Skeletal muscle satellite cell (primary cell): ENCODE measurements around the gene ATP8A2.
A peak's percentile ranks its signal among the peaks of the same experiment; 100 is the strongest.

Experiments used
- H3K27me3 ChIP-seq: 2 replicates; pipeline ENCODE4 v1.7.0; 2013; ENCODE audit warnings: low read length; ENCODE audit not compliant: control insufficient read depth, insufficient read depth
- H3K36me3 ChIP-seq: 2 replicates; pipeline ENCODE4 v1.7.0; 2013; ENCODE audit warnings: mild to moderate bottlenecking, control low read depth, low read length; ENCODE audit not compliant: insufficient read depth
- H3K4me1 ChIP-seq: 2 replicates; pipeline ENCODE4 v1.7.0; 2013; ENCODE audit warnings: low read length; ENCODE audit not compliant: control insufficient read depth, insufficient read depth
- H3K4me2 ChIP-seq: 2 replicates; pipeline ENCODE4 v1.7.0; 2013; ENCODE audit warnings: mild to moderate bottlenecking, low read length
- H3K4me3 ChIP-seq: 2 replicates; pipeline ENCODE4 v1.7.0; 2013; ENCODE audit warnings: low read length
- H3K9ac ChIP-seq: 2 replicates; pipeline ENCODE4 v1.7.0; 2013; ENCODE audit warnings: mild to moderate bottlenecking, low read depth, low read length, moderate library complexity
- H3K9me3 ChIP-seq: replicated peaks from 2 replicates; pipeline ENCODE4 v1.7.0; 2013; ENCODE audit warnings: mild to moderate bottlenecking, control low read depth, low read length

Gene ATP8A2

DNA sequence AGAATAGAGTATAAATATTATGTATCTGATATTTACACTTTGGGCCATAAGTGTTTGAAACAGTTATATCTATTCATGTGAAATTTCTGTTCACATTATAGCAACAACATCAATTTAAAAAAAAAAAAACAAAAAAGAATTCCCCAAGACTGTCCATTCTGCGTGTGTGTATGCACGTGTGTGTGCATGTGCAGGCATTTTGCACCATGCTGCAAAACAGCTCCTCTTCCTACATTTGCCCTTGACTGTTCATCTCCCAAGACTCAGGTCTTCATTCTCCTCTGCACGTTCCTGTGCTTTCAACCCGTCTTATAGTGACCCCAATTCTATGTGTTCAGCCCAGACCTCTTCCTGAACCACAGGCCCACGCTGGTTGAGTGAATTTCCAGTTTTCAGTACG is 530.7 kb downstream of the ATP8A2 start:
- Histone ChIP-seq H3K36me3 (no peaks in the 10 kb centered on the region), H3K4me3 (no peak overlapping the region), H3K27me3 (no peaks in the 10 kb centered on the region), H3K4me2 (peak overlapping the region; percentile 42), H3K9me3 (no peaks in the 10 kb centered on the region), H3K9ac (no peak overlapping the region), H3K4me1 (peaks cover 11% of the 10 kb centered on the region)

- Histone ChIP-seq H3K36me3 (no peaks in the 10 kb centered on the region), H3K4me2 (peak overlapping the region; percentile 42), H3K9ac (no peak overlapping the region), H3K4me3 (no peak overlapping the region), H3K4me1 (peaks cover 11% of the 10 kb centered on the region), H3K9me3 (no peaks in the 10 kb centered on the region), H3K27me3 (no peaks in the 10 kb centered on the region)
Measured at GRCh38 chr13:25902891-25903341, 531.1 kb downstream of the ATP8A2 start.

GRCh38 chr13:25904830-25905229 is 533.1 kb downstream of the ATP8A2 start:
- Histone ChIP-seq H3K4me3 (no peak overlapping the region), H3K9me3 (no peaks in the 10 kb centered on the region), H3K4me2 (no peak overlapping the region), H3K36me3 (no peaks in the 10 kb centered on the region), H3K4me1 (peaks cover 11% of the 10 kb centered on the region), H3K9ac (no peak overlapping the region), H3K27me3 (no peaks in the 10 kb centered on the region)

DNA sequence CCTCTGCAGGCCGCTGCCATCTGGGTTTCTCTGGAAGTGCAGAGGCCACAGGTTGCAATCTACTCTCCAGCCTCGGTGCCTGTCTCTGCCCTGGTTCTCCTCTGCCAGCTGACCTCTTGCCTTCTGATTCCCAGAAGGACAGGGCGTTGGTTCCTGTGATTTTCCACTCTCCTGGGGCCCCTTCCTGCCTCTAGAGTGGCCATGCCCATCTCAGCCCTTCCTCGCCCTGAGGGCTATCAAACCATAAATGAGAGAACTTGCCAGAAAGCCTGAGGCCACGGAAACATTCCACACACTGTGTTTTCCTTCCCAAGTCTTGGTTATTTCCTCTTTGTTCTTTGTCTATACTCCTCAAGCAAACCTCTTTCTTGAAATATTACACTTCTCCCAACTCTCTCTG is 533.8 kb downstream of the ATP8A2 start:
- Histone ChIP-seq H3K4me2 (no peak overlapping the region), H3K4me3 (no peak overlapping the region), H3K9me3 (no peaks in the 10 kb centered on the region), H3K9ac (no peak overlapping the region), H3K36me3 (no peaks in the 10 kb centered on the region), H3K4me1 (peaks cover 11% of the 10 kb centered on the region), H3K27me3 (no peaks in the 10 kb centered on the region)

DNA sequence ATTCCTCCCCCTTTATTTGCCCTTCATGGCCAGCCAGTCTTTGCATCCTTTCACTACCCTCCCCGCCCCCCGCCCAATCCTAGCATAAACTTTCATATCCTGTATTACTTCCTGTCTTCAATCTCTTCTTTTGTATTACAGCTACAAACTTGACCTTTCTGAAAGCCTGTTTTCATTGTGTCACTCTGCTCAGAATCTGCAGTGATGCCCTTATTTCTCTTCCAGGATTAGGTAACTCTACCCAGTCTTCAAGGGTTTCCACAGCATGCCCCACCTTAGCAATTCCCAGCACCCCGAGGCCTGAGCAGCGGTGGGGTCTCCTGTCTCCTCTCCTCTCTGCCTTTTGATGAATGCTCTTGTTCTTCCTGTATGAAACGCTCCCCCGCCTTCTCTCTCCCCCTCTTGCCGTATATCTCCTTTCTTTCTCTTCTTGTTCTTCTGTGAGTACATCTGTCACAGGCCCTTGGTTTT is 534.5 kb downstream of the ATP8A2 start:
- Histone ChIP-seq H3K36me3 (no peaks in the 10 kb centered on the region), H3K4me3 (no peak overlapping the region), H3K9ac (no peak overlapping the region), H3K4me1 (peaks cover 8% of the 10 kb centered on the region), H3K27me3 (no peaks in the 10 kb centered on the region), H3K4me2 (no peak overlapping the region), H3K9me3 (no peaks in the 10 kb centered on the region)

DNA sequence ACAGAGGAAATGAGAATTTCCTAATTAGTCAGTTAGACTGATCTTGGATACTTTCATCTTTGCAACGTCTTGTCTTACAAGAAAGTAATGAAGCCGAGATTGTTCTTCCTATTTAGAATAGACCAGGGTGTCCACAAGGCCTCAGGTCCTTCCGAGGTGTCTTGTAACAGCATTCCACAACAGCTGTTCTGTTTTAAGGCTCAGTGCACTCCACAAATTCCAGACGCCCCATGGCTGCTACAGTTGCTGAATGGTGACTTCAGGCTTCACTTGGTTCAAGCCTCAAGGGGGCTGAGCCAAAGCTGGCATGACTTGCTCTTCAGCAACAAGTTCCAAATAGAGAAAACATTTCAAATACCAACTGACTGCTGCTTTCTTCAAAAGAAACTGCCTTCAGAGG is 536.6 kb downstream of the ATP8A2 start:
- Histone ChIP-seq H3K27me3 (no peaks in the 10 kb centered on the region), H3K9me3 (no peaks in the 10 kb centered on the region), H3K4me2 (no peak overlapping the region), H3K36me3 (no peaks in the 10 kb centered on the region), H3K9ac (no peak overlapping the region), H3K4me3 (no peak overlapping the region), H3K4me1 (no peaks in the 10 kb centered on the region)

GRCh38 chr13:25910243-25910642 is 538.5 kb downstream of the ATP8A2 start:
- Histone ChIP-seq H3K27me3 (no peaks in the 10 kb centered on the region), H3K4me1 (no peaks in the 10 kb centered on the region), H3K9me3 (no peaks in the 10 kb centered on the region), H3K4me3 (no peak overlapping the region), H3K9ac (no peak overlapping the region), H3K4me2 (no peak overlapping the region), H3K36me3 (no peaks in the 10 kb centered on the region)

DNA sequence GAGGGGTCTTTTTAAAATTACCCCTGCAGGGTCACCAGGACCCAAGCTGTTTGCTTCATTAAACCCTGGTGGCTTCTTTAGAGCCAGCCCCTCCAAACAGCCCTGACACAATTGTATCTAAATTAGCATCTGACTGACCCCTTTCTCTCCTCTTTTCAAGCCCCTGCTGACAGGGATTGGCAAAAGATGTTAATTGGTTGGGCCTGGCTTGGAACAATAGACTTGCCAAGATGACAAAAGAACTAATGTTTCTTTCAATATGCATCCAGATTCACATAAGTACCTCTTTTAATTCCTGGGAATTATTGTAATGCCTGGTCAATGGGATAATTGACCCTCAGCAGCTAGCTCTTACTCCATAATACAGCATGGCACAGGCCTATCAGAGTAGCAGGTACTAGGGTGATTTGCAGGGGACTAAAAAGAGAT is 539.2 kb downstream of the ATP8A2 start:
- H3K9ac ChIP-seq: no peak overlapping the region
- H3K9me3 ChIP-seq: no peaks in the 10 kb centered on the region
- no peak overlapping the region for H3K4me2 ChIP-seq
- H3K36me3 ChIP-seq: no peaks in the 10 kb centered on the region
- H3K4me1 ChIP-seq: no peaks in the 10 kb centered on the region
- H3K4me3 ChIP-seq: no peak overlapping the region
- no peaks in the 10 kb centered on the region for H3K27me3 ChIP-seq

GRCh38 chr13:25912961-25913360 is 541.2 kb downstream of the ATP8A2 start:
- Histone ChIP-seq H3K27me3 (no peaks in the 10 kb centered on the region), H3K4me2 (no peak overlapping the region), H3K4me3 (no peak overlapping the region), H3K4me1 (no peaks in the 10 kb centered on the region), H3K9me3 (no peaks in the 10 kb centered on the region), H3K36me3 (no peaks in the 10 kb centered on the region), H3K9ac (no peak overlapping the region)

GRCh38 chr13:25915840-25916518 is 544.2 kb downstream of the ATP8A2 start:
- H3K4me1 ChIP-seq: no peaks in the 10 kb centered on the region
- H3K27me3 ChIP-seq: no peaks in the 10 kb centered on the region
- H3K9me3 ChIP-seq: no peaks in the 10 kb centered on the region
- H3K4me3 ChIP-seq: no peak overlapping the region
- no peak overlapping the region for H3K9ac ChIP-seq
- H3K4me2 ChIP-seq: no peak overlapping the region
- H3K36me3 ChIP-seq: no peaks in the 10 kb centered on the region

- Histone ChIP-seq H3K4me3 (no peak overlapping the region), H3K4me1 (peaks cover 20% of the 10 kb centered on the region), H3K36me3 (no peaks in the 10 kb centered on the region), H3K9me3 (no peaks in the 10 kb centered on the region), H3K4me2 (no peak overlapping the region), H3K27me3 (no peaks in the 10 kb centered on the region), H3K9ac (no peak overlapping the region)
Measured at GRCh38 chr13:25920277-25920676, 548.5 kb downstream of the ATP8A2 start.

GRCh38 chr13:25920931-25921330 is 549.2 kb downstream of the ATP8A2 start:
- Histone ChIP-seq H3K27me3 (no peaks in the 10 kb centered on the region), H3K9ac (no peak overlapping the region), H3K36me3 (no peaks in the 10 kb centered on the region), H3K4me1 (peaks cover 20% of the 10 kb centered on the region), H3K4me3 (no peak overlapping the region), H3K9me3 (no peaks in the 10 kb centered on the region), H3K4me2 (no peak overlapping the region)
